GM19372 (cell line): ENCODE data around the gene ATXN7L2.
A peak's percentile ranks its signal among the peaks of the same experiment; 100 is the strongest.

Source experiments
- ATAC-seq: cut with Tn5 transposase; IDR thresholded peaks from one replicate; pipeline ENCODE4 v1.9.1; 2021; ENCODE audit warnings: mild to moderate bottlenecking, low read depth, moderate library complexity; ENCODE audit not compliant: unreplicated experiment

The ATXN7L2 gene

GRCh38 chr1:109521002-109521951 lies 37.6 kb downstream of the ATXN7L2 start:
- no peak for ATAC-seq

GRCh38 chr1:109522026-109522425 lies 38.3 kb downstream of the ATXN7L2 start:
- no peak for ATAC-seq

GRCh38 chr1:109523706-109524105 lies 40.0 kb downstream of the ATXN7L2 start:
- no peak for ATAC-seq

GRCh38 chr1:109527098-109527811 lies 43.5 kb downstream of the ATXN7L2 start:
- ATAC-seq: peak; percentile 87

GRCh38 chr1:109527846-109528695 lies 44.4 kb downstream of the ATXN7L2 start:
- no peak for ATAC-seq

GRCh38 chr1:109528712-109529111 lies 45.0 kb downstream of the ATXN7L2 start:
- no peak for ATAC-seq

DNA sequence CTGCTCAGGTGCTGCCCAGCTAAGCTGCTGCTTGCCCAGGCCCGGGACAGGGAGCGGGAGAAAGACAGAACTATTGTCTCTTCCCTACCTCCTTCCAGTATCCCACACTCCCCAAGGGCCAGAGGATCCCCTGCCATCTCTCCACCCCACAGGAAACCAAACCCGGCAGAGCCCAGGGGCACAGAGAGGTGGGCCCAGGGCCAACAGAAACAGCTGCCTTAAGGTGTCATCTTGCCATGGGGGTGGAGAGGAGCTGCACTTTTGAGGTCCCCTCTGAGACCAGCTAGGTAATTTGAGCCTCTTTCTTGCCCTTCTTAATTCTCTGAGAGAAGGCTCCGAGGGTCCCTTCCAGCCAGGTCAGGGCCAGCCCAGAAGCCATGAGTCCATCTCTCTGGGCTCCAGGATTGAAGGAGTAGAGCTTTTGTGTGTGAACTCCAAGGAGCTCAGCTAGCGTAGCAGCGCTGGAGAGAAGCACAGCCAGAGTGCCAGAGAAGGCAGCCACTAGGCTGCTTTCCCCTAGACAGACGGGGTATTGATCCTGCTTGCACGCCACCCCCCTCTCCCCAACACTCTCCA lies 46.3 kb downstream of the ATXN7L2 start:
- no peak for ATAC-seq

DNA sequence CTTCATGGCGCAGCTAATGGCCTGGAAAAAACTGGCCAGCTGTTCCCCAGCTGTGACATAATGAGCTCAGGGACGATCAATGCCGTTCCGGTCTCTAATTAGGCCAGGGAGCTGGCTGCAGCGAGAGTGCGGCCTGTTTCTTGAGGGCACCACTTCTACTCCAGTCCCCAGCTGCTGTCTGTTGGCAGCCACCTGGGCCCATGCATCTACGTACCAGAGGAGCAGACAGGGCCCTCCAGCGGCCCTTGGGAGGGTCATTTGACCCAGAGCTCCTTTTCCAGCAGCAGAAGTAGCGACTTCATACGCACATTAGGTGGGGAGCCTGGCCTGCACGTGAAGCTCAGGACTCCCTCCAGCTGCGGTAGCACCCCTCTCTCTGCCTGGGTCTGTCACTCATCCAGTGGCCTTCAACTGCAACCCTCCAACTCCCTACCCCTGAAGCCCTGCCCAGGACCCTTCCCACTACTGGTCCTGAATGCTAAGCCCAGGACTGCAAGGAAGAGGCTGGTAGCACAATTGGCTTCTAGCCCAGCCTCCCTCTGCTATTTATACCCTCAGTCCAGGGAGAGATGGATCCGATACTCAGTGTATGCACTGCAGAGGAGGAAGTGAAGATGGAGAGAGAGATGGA lies 46.9 kb downstream of the ATXN7L2 start:
- ATAC-seq: no peak

DNA sequence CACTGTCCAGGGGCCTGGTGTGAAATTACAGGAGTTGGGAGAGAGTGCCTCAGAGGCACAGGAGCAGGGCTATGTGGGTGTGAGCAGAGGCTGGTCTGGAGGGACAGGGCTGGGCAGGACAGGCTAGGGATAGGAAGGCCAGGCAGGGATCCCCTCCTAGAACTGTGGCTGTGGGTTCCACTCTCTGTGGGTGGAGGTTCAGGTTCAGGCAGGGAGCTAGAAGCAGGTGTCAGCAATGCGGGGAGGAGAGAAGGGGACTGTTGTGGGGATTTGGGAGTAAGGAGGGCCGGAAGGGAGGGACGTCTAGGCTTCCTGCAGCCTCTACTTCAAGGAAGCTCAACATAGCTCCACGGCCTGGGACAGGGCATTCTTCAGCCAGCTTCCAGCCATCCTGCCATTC lies 47.7 kb downstream of the ATXN7L2 start:
- no peak for ATAC-seq

GRCh38 chr1:109531826-109532364 lies 48.2 kb downstream of the ATXN7L2 start:
- no peak for ATAC-seq

- peak; percentile 93 for ATAC-seq
Observed at GRCh38 chr1:109532365-109533136, 48.8 kb downstream of the ATXN7L2 start.

GRCh38 chr1:109534307-109534858 lies 50.7 kb downstream of the ATXN7L2 start:
- no peak for ATAC-seq

- ATAC-seq: no peak
Observed at GRCh38 chr1:109535481-109535880, 51.8 kb downstream of the ATXN7L2 start.

DNA sequence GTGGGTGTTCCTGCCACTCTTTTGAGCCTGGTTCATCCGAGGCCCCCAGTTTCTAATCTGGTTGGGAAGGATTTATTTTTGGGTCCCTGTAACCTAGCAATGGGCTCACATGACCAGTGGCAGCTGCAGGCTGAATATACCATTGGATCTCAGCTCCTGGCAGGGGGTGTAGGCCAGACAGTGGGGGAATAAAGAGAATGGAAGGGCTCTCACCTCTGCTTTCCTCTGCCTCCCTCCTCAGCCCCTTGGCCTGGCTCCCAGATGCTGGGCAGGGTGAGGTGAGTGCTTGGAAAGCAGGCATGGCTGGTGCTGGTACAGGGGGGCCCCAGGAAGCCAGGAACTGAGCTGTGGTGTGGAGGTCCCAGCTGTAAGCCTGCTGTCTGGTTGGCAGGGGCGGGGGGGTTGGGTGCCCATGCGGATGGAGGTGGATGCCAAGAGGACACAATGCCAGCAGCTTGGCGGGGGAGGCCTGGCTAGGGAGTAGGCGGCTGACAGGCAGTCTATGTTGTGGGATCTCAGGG lies 52.3 kb downstream of the ATXN7L2 start:
- ATAC-seq: no peak

- no peak for ATAC-seq
Observed at GRCh38 chr1:109537450-109538178, 53.9 kb downstream of the ATXN7L2 start.

DNA sequence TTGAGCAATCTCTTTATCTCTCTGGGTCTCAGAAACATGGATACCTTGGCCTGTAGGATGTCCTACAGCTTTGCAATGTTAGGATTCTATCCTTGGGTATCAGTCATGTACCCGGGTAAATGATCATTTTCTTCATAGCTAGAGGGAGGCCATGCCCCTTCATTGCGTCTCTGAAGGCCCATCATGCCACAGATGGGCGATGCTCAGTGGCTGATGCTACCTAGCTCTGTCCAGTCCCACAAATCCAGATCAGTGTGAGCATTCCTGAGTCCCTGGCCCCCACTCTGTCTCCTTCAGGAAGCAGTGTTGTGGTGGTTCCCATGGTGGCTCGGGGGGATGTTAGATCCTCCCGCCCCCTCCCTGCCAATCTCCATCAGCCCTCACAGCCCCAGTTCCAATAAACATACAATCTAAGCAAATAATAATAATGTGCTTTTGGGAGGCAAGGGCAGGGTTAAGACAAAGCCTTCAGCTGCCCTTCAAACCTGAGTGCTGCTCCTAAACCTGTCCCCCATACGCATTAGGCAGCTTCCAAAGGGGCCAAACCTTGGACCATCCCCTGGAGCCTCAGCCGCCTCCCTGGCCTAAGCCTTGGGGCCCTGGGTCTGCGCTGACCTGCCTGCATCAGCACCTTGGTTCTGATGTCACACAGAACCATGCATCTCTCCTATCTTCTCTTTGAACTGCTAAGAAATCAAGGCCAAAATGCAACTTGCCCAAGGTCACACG lies 55.3 kb downstream of the ATXN7L2 start:
- no peak for ATAC-seq

DNA sequence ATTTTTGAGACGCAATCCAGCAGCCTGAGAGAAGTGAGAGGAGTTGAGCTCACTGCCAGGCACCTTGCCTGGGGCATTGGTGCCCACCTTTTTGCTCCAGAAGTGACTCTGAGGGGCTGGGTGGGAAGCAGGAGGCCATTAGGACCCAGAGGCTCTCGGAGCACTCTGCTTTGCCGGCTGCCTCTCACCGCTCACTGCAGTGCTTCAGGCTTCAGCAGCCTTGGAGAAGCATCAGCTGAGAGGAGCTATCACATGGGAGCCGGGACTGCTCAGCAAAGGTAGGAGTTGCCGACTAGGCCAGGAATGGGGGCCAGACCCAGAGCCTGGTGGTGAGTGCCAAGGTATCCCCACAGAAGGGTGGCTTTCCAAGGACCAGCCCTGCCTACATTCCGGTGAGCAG lies 56.0 kb downstream of the ATXN7L2 start, which contains the start of gene GPR61:
GPR61 (plus strand) TSS at position 197 of the 400 bp plus-strand sequence. CDS start 3,151 bp downstream, outside the sequence.
- ATAC-seq: no peak
